ENCODE results near the gene SPATA2L.
A peak's percentile ranks its signal among the peaks of the same experiment; 100 is the strongest.

The SPATA2L gene

DNA sequence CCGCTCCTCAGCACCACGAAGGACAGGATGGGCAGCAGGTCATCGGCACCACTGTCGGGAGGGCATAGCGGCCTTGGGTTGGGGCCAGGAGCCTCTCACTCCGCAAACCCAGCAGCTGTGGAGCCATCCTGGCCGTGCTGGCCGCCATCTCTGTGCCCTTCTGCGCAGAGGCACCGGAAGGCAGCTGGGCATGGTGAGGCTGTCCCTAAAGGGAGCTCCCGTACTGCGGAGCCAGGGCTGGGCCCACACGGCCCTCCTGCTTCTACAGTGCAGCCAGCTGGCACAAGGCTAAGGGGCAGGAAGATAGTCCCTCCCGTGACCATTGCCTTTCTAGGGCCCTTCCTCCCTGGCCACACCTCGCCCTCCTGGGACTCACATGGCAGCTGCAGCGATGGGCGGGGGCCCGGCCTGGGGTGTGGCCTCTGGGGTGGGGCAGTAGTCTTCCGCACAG, 7.0 kb upstream of the SPATA2L start:
- TF ChIP-seq CTCF (IDR thresholded peaks at IDR 0.05; ENCODE audit: low read depth, low read length), result no peak
- H3K4me3 ChIP-seq (ENCODE audit: low read depth, low read length), result no peak overlapping the region
- no peak for DNase-seq (ENCODE audit: low read depth, low spot score)
- in situ Hi-C loops (cut with HindIII; ENCODE audit: low sequenced_read_pairs), result no loop called here

DNA sequence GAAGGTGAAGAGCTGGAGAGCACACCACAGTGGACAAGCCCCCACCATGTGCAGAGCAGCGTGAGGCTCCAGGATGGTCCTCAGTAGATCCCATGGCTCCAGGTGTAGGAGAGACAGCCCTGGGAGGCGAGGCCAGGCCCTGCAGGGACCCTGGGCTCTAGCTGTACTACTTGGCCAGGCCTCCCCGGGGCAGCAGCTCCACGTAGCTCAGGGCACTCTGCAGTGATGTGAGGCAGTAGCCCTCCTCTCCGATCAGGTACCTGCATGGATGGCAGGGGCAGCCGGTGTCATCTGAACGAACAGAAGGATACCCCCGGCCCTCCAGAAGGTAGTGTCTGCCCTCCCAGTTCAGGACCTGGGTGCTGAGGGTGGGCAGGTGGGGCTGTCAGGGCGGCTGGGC, 6.2 kb upstream of the SPATA2L start:
- no peak for TF ChIP-seq CTCF (IDR thresholded peaks at IDR 0.05; ENCODE audit: low read depth, low read length)
- H3K4me3 ChIP-seq (ENCODE audit: low read depth, low read length), result no peak overlapping the region
- in situ Hi-C loops (cut with HindIII; ENCODE audit: low sequenced_read_pairs), result no loop called here
- DNase-seq (ENCODE audit: low read depth, low spot score), result no peak

DNA sequence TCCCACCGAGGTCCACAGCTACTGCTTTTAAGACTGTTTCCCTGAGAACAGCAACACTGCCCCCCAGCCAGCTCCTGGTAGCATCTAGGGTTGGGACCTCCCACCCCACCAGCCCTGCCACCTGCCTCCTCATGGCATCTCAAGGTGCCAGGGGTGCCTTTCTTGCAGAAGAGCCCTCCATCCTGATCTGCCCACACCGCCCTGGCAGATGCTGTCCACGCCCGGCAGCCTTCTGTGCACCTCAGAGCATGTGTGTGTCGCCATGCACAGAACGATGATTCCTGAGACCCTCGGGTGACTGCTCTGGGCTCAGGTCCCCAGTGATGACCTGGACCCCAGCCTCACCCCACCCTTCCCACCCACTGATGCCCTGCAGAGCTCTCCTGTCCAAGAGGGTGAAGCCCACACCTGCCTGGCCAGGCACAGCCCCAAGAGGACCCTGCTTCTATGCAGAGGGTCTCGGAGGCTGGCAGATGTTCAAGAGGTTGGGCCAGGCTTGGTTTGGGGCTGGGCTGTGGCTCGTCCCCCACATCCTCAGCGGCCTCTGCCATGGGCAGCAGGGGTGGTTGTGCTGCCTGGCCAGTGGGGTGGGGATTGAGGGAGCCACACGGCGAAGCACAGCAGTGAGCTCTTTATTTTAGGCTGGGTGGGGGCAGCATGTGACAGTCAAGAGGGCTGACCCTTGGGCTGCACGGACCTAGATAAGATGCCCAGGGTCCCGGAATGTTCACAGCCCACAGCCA, 5.2 kb upstream of the SPATA2L start:
- in situ Hi-C loops (cut with HindIII; ENCODE audit: low sequenced_read_pairs), result no loop called here
- TF ChIP-seq CTCF (IDR thresholded peaks at IDR 0.05; ENCODE audit: low read depth, low read length), result no peak
- H3K4me3 ChIP-seq (ENCODE audit: low read depth, low read length), result no peak overlapping the region
- DNase-seq (ENCODE audit: low read depth, low spot score), result no peak

GRCh38 chr16:89705006-89705405, 3.5 kb upstream of the SPATA2L start:
- in situ Hi-C loops (cut with HindIII; ENCODE audit: low sequenced_read_pairs), result no loop called here
- no peak for TF ChIP-seq CTCF (IDR thresholded peaks at IDR 0.05; ENCODE audit: low read depth, low read length)
- no peak overlapping the region for H3K4me3 ChIP-seq (ENCODE audit: low read depth, low read length)
- no peak for DNase-seq (ENCODE audit: low read depth, low spot score)

DNA sequence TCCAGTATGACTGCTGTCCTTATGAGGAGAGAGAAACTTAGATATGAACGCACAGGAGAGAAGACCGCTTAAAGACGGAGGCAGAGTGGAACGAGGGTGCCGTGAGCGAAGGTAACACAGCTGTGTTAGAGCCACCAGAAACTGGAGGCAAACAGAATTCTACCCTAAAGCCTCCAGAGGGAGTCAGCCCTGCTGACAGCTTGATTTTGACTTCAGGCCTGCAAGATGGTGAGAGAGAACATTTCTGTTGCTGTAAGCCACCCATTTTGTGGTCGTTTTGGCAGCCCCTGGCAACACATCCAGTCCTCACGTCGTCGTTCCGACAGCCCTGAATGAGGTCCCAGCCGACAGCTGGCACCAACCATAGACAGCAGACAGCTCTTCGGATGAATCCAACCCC, 2.8 kb upstream of the SPATA2L start:
- no peak overlapping the region for H3K4me3 ChIP-seq (ENCODE audit: low read depth, low read length)
- no peak for TF ChIP-seq CTCF (IDR thresholded peaks at IDR 0.05; ENCODE audit: low read depth, low read length)
- DNase-seq (ENCODE audit: low read depth, low spot score), result no peak
- in situ Hi-C loops (cut with HindIII; ENCODE audit: low sequenced_read_pairs), result no loop called here

- H3K4me3 ChIP-seq (ENCODE audit: low read depth, low read length), result peak overlapping the region; percentile 74
- peak; percentile 35 for DNase-seq (ENCODE audit: low read depth, low spot score)
- peak; percentile 30 for TF ChIP-seq CTCF (IDR thresholded peaks at IDR 0.05; ENCODE audit: low read depth, low read length)
- in situ Hi-C loops (cut with HindIII; ENCODE audit: low sequenced_read_pairs), result no loop called here
These were observed 668 bp downstream of the SPATA2L start for GRCh38 chr16:89700649-89701424.

Data from astrocyte of the spinal cord (primary cell).